Measurements from ENCODE around the gene ZBTB33.

ZBTB33 gene

GRCh38 chrX:120269373-120270035 is 18.9 kb downstream of the ZBTB33 start:
- DNase-seq: no peak

- no peak for DNase-seq
These were observed 20.0 kb downstream of the ZBTB33 start for GRCh38 chrX:120270567-120270966.

GRCh38 chrX:120271218-120271617 is 20.6 kb downstream of the ZBTB33 start:
- DNase-seq: no peak

- no peak for DNase-seq
These were observed 23.5 kb downstream of the ZBTB33 start for GRCh38 chrX:120274145-120274544.

GRCh38 chrX:120274958-120275357 is 24.3 kb downstream of the ZBTB33 start:
- DNase-seq: no peak

GRCh38 chrX:120281021-120281624 is 30.5 kb downstream of the ZBTB33 start:
- no peak for DNase-seq

- DNase-seq: no peak
These were observed 31.1 kb downstream of the ZBTB33 start for GRCh38 chrX:120281761-120282160.

- no peak for DNase-seq
These were observed 32.1 kb downstream of the ZBTB33 start for GRCh38 chrX:120282697-120283096.

- no peak for DNase-seq
These were observed 36.3 kb downstream of the ZBTB33 start for GRCh38 chrX:120286733-120287512.

GRCh38 chrX:120287513-120288112 is 37.0 kb downstream of the ZBTB33 start:
- DNase-seq: no peak

- DNase-seq: no peak
These were observed 39.5 kb downstream of the ZBTB33 start for GRCh38 chrX:120290107-120290506.

- DNase-seq: no peak
These were observed 40.6 kb downstream of the ZBTB33 start for GRCh38 chrX:120291211-120291610.

GRCh38 chrX:120293015-120293414 is 42.4 kb downstream of the ZBTB33 start:
- DNase-seq: no peak

GRCh38 chrX:120294651-120295050 is 44.0 kb downstream of the ZBTB33 start:
- no peak for DNase-seq

GRCh38 chrX:120297923-120298322 is 47.3 kb downstream of the ZBTB33 start:
- no peak for DNase-seq

- no peak for DNase-seq
These were observed 49.3 kb downstream of the ZBTB33 start for GRCh38 chrX:120299928-120300327.

GRCh38 chrX:120301497-120301896 is 50.9 kb downstream of the ZBTB33 start:
- no peak for DNase-seq

- no peak for DNase-seq
These were observed 51.3 kb downstream of the ZBTB33 start for GRCh38 chrX:120301960-120302359.

- DNase-seq: peak; percentile 50
These were observed 51.8 kb downstream of the ZBTB33 start for GRCh38 chrX:120302434-120302833.

- DNase-seq: no peak
These were observed 53.6 kb downstream of the ZBTB33 start for GRCh38 chrX:120304256-120304655.

GRCh38 chrX:120305531-120306141 is 55.0 kb downstream of the ZBTB33 start:
- DNase-seq: no peak

- DNase-seq: no peak
These were observed 56.0 kb downstream of the ZBTB33 start for GRCh38 chrX:120306630-120307029.
